ENCODE data around the gene KRT76. TPM values are rescaled to one million over a fixed set of nuclear protein-coding genes. Genes with fewer than 3 reads are reported as not detected.

The KRT76 gene
- not detected for total RNA-seq

GRCh38 chr12:52776913-52777395, at the start of gene KRT76:
Gene KRT76 (minus strand): TSS chr12:52777345. CDS start chr12:52777291, 54 bp downstream.
- DNase-seq (ENCODE audit: low spot score), result no peak

- no peak for DNase-seq (ENCODE audit: low spot score)
Observed at GRCh38 chr12:52825961-52826360, 48.8 kb upstream of the KRT76 start.

- no peak for DNase-seq (ENCODE audit: low spot score)
Observed at GRCh38 chr12:52824741-52825410, 47.7 kb upstream of the KRT76 start.

- no peak for DNase-seq (ENCODE audit: low spot score)
Observed at GRCh38 chr12:52823761-52824450, 46.8 kb upstream of the KRT76 start.

- no peak for DNase-seq (ENCODE audit: low spot score)
Observed at GRCh38 chr12:52822771-52823510, 45.8 kb upstream of the KRT76 start.

- peak; percentile 51 for DNase-seq (ENCODE audit: low spot score)
Observed at GRCh38 chr12:52821826-52822660, 44.9 kb upstream of the KRT76 start.

- no peak for DNase-seq (ENCODE audit: low spot score)
Observed at GRCh38 chr12:52821071-52821730, 44.1 kb upstream of the KRT76 start.

GRCh38 chr12:52820521-52820920, 43.4 kb upstream of the KRT76 start:
- no peak for DNase-seq (ENCODE audit: low spot score)

GRCh38 chr12:52819731-52820510, 42.8 kb upstream of the KRT76 start:
- DNase-seq (ENCODE audit: low spot score), result no peak

GRCh38 chr12:52818887-52819420, 41.8 kb upstream of the KRT76 start:
- DNase-seq (ENCODE audit: low spot score), result no peak

GRCh38 chr12:52818388-52818787, 41.2 kb upstream of the KRT76 start:
- no peak for DNase-seq (ENCODE audit: low spot score)

- no peak for DNase-seq (ENCODE audit: low spot score)
Observed at GRCh38 chr12:52817699-52818238, 40.6 kb upstream of the KRT76 start.

- no peak for DNase-seq (ENCODE audit: low spot score)
Observed at GRCh38 chr12:52817003-52817698, 40.0 kb upstream of the KRT76 start.

GRCh38 chr12:52815676-52816588, 38.8 kb upstream of the KRT76 start:
- no peak for DNase-seq (ENCODE audit: low spot score)

- no peak for DNase-seq (ENCODE audit: low spot score)
Observed at GRCh38 chr12:52815161-52815560, 38.0 kb upstream of the KRT76 start.

GRCh38 chr12:52814710-52815155, 37.6 kb upstream of the KRT76 start:
- no peak for DNase-seq (ENCODE audit: low spot score)

GRCh38 chr12:52813885-52814709, 37.0 kb upstream of the KRT76 start, which contains the start of gene KRT4:
Gene KRT4 (minus strand): TSS chr12:52814116. CDS start chr12:52814058, 58 bp downstream.
- DNase-seq (ENCODE audit: low spot score), result no peak
